LHCN-M2 (cell line): Measurements from ENCODE around the gene KCTD5. TPM values are rescaled to one million over a fixed set of nuclear protein-coding genes. Genes with fewer than 3 reads are reported as not detected.
A peak's percentile ranks its signal among the peaks of the same experiment; 100 is the strongest.

Experiments used
- DNase-seq: peaks from one replicate; pipeline ENCODE4 v3.0.0-alpha.2; 2012; ENCODE audit warnings: low read depth
- total RNA-seq: library from RNA; depleted of rRNA; stranded (reverse); fragments of >200 nt; gene quantifications from 2 replicates; pipeline ENCODE4 v1.2.3, GENCODE V29; 2014; rRNA removed

The KCTD5 gene
- total RNA-seq, 1 experiment from 2014 or later, result 39.8 TPM

- DNase-seq, result no peak
Measured at GRCh38 chr16:2749936-2750335, 67.6 kb downstream of the KCTD5 start.

- no peak for DNase-seq
Measured at GRCh38 chr16:2751577-2752034, 69.3 kb downstream of the KCTD5 start.

- DNase-seq, result peak; percentile 95
Measured at GRCh38 chr16:2752035-2752849, 69.9 kb downstream of the KCTD5 start, which contains the start of gene SRRM2. SRRM2 (plus strand) TSS chr16:2752638; CDS start chr16:2756365, 3,727 bp downstream.

GRCh38 chr16:2752850-2753732 lies 70.8 kb downstream of the KCTD5 start:
- DNase-seq, result peak; percentile 77

- peak; percentile 20 for DNase-seq
Measured at GRCh38 chr16:2753733-2754020, 71.4 kb downstream of the KCTD5 start.

- DNase-seq, result no peak
Measured at GRCh38 chr16:2755158-2755557, 72.8 kb downstream of the KCTD5 start.

- DNase-seq, result no peak
Measured at GRCh38 chr16:2756288-2757015, 74.1 kb downstream of the KCTD5 start.

- no peak for DNase-seq
Measured at GRCh38 chr16:2757344-2757743, 75.0 kb downstream of the KCTD5 start.

Other genes with a start within 250 kb of the KCTD5 start
- 32.0 and 34.4 TPM in 2 replicates for gene TEDC2, start 222.4 kb upstream of the KCTD5 start, total RNA-seq
- gene NTN3, start 211.2 kb upstream of the KCTD5 start, total RNA-seq, result 0.11 TPM in 1 of 2 replicates, not detected in the other
- 12.5 and 13.3 TPM in 2 replicates for gene TBC1D24, start 207.4 kb upstream of the KCTD5 start, total RNA-seq
- 31.9 and 42.3 TPM in 2 replicates for gene ATP6V0C, start 168.6 kb upstream of the KCTD5 start, total RNA-seq
- gene AMDHD2, start 162.2 kb upstream of the KCTD5 start, total RNA-seq, result 54.6 and 55.9 TPM in 2 replicates
- gene CEMP1, start 151.1 kb upstream of the KCTD5 start, total RNA-seq, result not detected in 2 replicates
- gene PDPK1, start 144.5 kb upstream of the KCTD5 start, total RNA-seq, result 17.9 and 22.7 TPM in 2 replicates
- 1.0 and 1.4 TPM in 2 replicates for gene PRSS27, start 37.7 kb downstream of the KCTD5 start, total RNA-seq
- 66.8 and 84.7 TPM in 2 replicates for gene SRRM2, start 70.1 kb downstream of the KCTD5 start, total RNA-seq
- 454 and 1,311 TPM in 2 replicates for gene ELOB, start 94.8 kb downstream of the KCTD5 start, total RNA-seq
- gene PRSS33, start 105.0 kb downstream of the KCTD5 start, total RNA-seq, result not detected in 2 replicates
- not detected in 2 replicates for gene PRSS41, start 115.9 kb downstream of the KCTD5 start, total RNA-seq
- gene PRSS21, start 134.7 kb downstream of the KCTD5 start, total RNA-seq, result not detected in 2 replicates
- not detected in 2 replicates for gene ZG16B, start 147.8 kb downstream of the KCTD5 start, total RNA-seq
- gene PRSS22, start 175.6 kb downstream of the KCTD5 start, total RNA-seq, result not detected in 2 replicates
- gene FLYWCH2, start 200.7 kb downstream of the KCTD5 start, total RNA-seq, result 70.2 and 79.7 TPM in 2 replicates
- 38.6 and 43.4 TPM in 2 replicates for gene FLYWCH1, start 229.4 kb downstream of the KCTD5 start, total RNA-seq